Bronchial epithelial cell (primary cell): ENCODE data around the gene RTEL1. TPM values are rescaled to one million over a fixed set of nuclear protein-coding genes. Genes with fewer than 3 reads are reported as not detected.

Source experiments
- DNase-seq: peaks from one replicate; pipeline ENCODE4 v3.0.0-alpha.2; 2010; ENCODE audit warnings: low read depth
- FAIRE-seq: peaks from 2 replicates; lab custom pipeline; 2011; peaks lifted over from hg19 to GRCh38; lab: Jason Lieb, UNC
- H3K27me3 ChIP-seq: 2 replicates; pipeline ENCODE4 v1.5.1; 2011; ENCODE audit warnings: low read length; ENCODE audit not compliant: control insufficient read depth, insufficient read depth
- H3K36me3 ChIP-seq: 2 replicates; pipeline ENCODE4 v1.5.1; 2011; ENCODE audit warnings: low read length; ENCODE audit not compliant: control insufficient read depth, insufficient read depth
- H3K4me3 ChIP-seq: 2 replicates; pipeline ENCODE4 v1.5.1; 2011; ENCODE audit warnings: mild to moderate bottlenecking, low read depth, low read length, control low read depth
- CTCF ChIP-seq: IDR thresholded peaks from 2 replicates; pipeline ENCODE4 v1.5.1; 2011; ENCODE audit warnings: mild to moderate bottlenecking, moderate library complexity, low read length, control low read depth, inconsistent platforms; ENCODE audit not compliant: insufficient read depth, severe bottlenecking
- total RNA-seq: library from RNA; depleted of rRNA; stranded (reverse); fragments of >200 nt; gene quantifications from 2 replicates; pipeline ENCODE4 v1.2.1, GENCODE V29; 2014

The RTEL1 gene
- total RNA-seq, 1 donor from 2014 or later, result 4.5 TPM

DNA sequence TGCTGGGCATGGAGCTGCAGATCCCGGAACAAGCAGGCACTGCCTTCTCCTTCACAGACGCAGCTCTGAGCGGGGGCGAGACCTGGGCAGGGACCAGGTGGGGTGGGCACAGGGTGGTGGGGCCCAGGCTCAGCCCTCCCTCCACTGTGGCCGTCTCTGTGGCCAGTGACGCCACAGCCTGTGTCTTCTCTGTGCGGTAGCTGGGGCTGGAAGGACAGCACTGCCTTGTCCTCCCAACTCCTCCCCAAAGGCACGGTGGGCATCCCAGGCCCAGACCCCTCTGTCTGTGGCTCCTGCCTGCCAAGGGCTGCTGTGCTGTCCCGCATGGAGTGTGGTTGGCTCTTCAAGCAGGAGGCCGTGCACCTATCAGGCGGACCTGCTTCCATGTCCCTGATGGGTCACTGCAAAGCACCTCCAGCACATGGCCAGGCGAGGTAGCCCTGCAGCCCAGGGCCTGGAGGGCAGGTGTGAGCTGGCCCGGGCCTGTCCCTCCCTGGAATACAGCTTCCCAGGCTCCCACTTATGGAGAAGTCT, 23.6 kb downstream of the RTEL1 start:
- no peak for FAIRE-seq
- H3K27me3 ChIP-seq, result no peaks in the 10 kb centered on the region
- no peak overlapping the region for H3K4me3 ChIP-seq
- no peaks in the 10 kb centered on the region for H3K36me3 ChIP-seq
- no peak for TF ChIP-seq CTCF
- DNase-seq, result no peak

- FAIRE-seq, result peak; percentile 58
- DNase-seq, result peak; percentile 98
- Histone ChIP-seq H3K4me3 (no peak overlapping the region), H3K27me3 (no peaks in the 10 kb centered on the region), H3K36me3 (no peaks in the 10 kb centered on the region)
- no peak for TF ChIP-seq CTCF
Measured at GRCh38 chr20:63682384-63683139, 24.4 kb downstream of the RTEL1 start.

- TF ChIP-seq CTCF, result no peak
- no peak for DNase-seq
- no peak for FAIRE-seq
- no peaks in the 10 kb centered on the region for H3K36me3 ChIP-seq
- no peaks in the 10 kb centered on the region for H3K27me3 ChIP-seq
- no peak overlapping the region for H3K4me3 ChIP-seq
Measured at GRCh38 chr20:63685269-63686026, 27.3 kb downstream of the RTEL1 start.

- no peak for FAIRE-seq
Measured at GRCh38 chr20:63686094-63686491, 28.0 kb downstream of the RTEL1 start.

More at GRCh38 chr20:63686094-63686491, 28.0 kb downstream of the RTEL1 start:
- Histone ChIP-seq H3K4me3 (no peak overlapping the region), H3K27me3 (no peaks in the 10 kb centered on the region), H3K36me3 (no peaks in the 10 kb centered on the region)
- no peak for DNase-seq
- no peak for TF ChIP-seq CTCF
